ENCODE results near the gene OAS1. TPM values are rescaled to one million over a fixed set of nuclear protein-coding genes. Genes with fewer than 3 reads are reported as not detected.

The OAS1 gene
- total and polyA plus RNA-seq, 9 of the 15 experiments (the other 6 are each of a cell fraction or from before 2014, with no cell fraction given) = 0.06 to 0.25 TPM; not detected in 7

- TF ChIP-seq REST (IDR thresholded peaks at IDR 0.05; ENCODE audit: borderline replicate concordance) = peak; percentile 48; the same call in 1 of the 2 replicates
- no peak for TF ChIP-seq REST (CRISPR knock-in tag; IDR thresholded peaks at IDR 0.05; ENCODE audit: low read depth)
- no peak for TF ChIP-seq CBFB (CRISPR knock-in tag; IDR thresholded peaks at IDR 0.05)
- no peak for TF ChIP-seq HNRNPH1 (optimal IDR thresholded peaks at IDR 0.05; ENCODE audit: low read depth, low read length)
- peak; percentile 54 for TF ChIP-seq DACH1 (IDR thresholded peaks at IDR 0.05; ENCODE audit: partially characterized antibody)
- TF ChIP-seq ZBTB17 (CRISPR knock-in tag; IDR thresholded peaks at IDR 0.05) = peak; percentile 93
- TF ChIP-seq, protein P1, sequence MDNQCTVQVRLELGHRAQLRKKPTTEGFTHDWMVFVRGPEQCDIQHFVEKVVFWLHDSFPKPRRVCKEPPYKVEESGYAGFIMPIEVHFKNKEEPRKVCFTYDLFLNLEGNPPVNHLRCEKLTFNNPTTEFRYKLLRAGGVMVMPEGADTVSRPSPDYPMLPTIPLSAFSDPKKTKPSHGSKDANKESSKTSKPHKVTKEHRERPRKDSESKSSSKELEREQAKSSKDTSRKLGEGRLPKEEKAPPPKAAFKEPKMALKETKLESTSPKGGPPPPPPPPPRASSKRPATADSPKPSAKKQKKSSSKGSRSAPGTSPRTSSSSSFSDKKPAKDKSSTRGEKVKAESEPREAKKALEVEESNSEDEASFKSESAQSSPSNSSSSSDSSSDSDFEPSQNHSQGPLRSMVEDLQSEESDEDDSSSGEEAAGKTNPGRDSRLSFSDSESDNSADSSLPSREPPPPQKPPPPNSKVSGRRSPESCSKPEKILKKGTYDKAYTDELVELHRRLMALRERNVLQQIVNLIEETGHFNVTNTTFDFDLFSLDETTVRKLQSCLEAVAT (IDR thresholded peaks at IDR 0.05) = peak in 1 of 2 experiments; percentile 87; a peak in 2 of 4 replicates
- TF ChIP-seq DLX4 (CRISPR knock-in tag; IDR thresholded peaks at IDR 0.05) = no peak
- no peak for TF ChIP-seq SFPQ (IDR thresholded peaks at IDR 0.05; ENCODE audit: low read depth, low read length)
- no peak for TF ChIP-seq KDM4B (IDR thresholded peaks at IDR 0.05; ENCODE audit: borderline replicate concordance in 2 of 2, low read depth in 1 of 2)
- no peak for TF ChIP-seq ZNF785 (CRISPR knock-in tag; IDR thresholded peaks at IDR 0.05)
Observed at GRCh38 chr12:112900298-112901145, 6.2 kb upstream of the OAS1 start (continued).
